Keratinocyte (primary cell): ENCODE measurements around the gene SLIT3. TPM values are rescaled to one million over a fixed set of nuclear protein-coding genes. Genes with fewer than 3 reads are reported as not detected.

Source experiments
- DNase-seq: peaks from one replicate; pipeline ENCODE4 v3.0.0-alpha.2; 2011; ENCODE audit warnings: low read depth, missing footprints, low spot score
- FAIRE-seq: peaks from 2 replicates; lab custom pipeline; 2011; peaks lifted over from hg19 to GRCh38; lab: Jason Lieb, UNC
- H2AFZ ChIP-seq: 2 replicates; pipeline ENCODE4 v1.6.0; 2012; ENCODE audit warnings: low read length, control low read depth, inconsistent platforms; ENCODE audit not compliant: control insufficient read depth
- H3K27ac ChIP-seq: 2 replicates; pipeline ENCODE4 v1.5.1; 2011; ENCODE audit warnings: low read length; ENCODE audit not compliant: control insufficient read depth, insufficient read depth
- H3K27me3 ChIP-seq: 3 replicates; pipeline ENCODE4 v1.6.0; 2011; ENCODE audit warnings: low read length; ENCODE audit not compliant: control insufficient read depth, insufficient read depth; ENCODE audit errors: extremely low read depth
- H3K36me3 ChIP-seq, 2 experiments: 2 replicates in 1 of 2; 3 replicates in 1 of 2; pipeline ENCODE4 v1.5.1; 2011; ENCODE audit warnings: low read length in 2 of 2, mild to moderate bottlenecking in 1 of 2; ENCODE audit not compliant: control insufficient read depth in 2 of 2, insufficient read depth in 2 of 2; ENCODE audit errors: extremely low read depth in 1 of 2
- H3K4me1 ChIP-seq: 3 replicates; pipeline ENCODE4 v1.5.1; 2011; ENCODE audit warnings: low read length; ENCODE audit not compliant: control insufficient read depth, insufficient read depth; ENCODE audit errors: extremely low read depth
- H3K4me2 ChIP-seq: 3 replicates; pipeline ENCODE4 v1.6.0; 2011; ENCODE audit warnings: low read depth, low read length; ENCODE audit not compliant: control insufficient read depth, insufficient read depth; ENCODE audit errors: extremely low read depth
- H3K4me3 ChIP-seq, 3 experiments: fragments of 200-600 bp in 1 of 3; sonication (generic) in 1 of 3; 2 replicates in 2 of 3; 3 replicates in 1 of 3; pipeline ENCODE4 v1.5.1; 2011 to 2016; ENCODE audit warnings: low read length in 3 of 3, mild to moderate bottlenecking in 3 of 3, control low read depth in 2 of 3, inconsistent platforms in 1 of 3, low read depth in 1 of 3, mixed read lengths in 1 of 3, mixed run types in 1 of 3, moderate library complexity in 1 of 3; ENCODE audit not compliant: control insufficient read depth in 2 of 3, insufficient read depth in 2 of 3; ENCODE audit errors: extremely low read depth in 1 of 3
- H3K79me2 ChIP-seq: 2 replicates; pipeline ENCODE4 v1.6.0; 2012; ENCODE audit warnings: low read length; ENCODE audit not compliant: control insufficient read depth, insufficient read depth
- H3K9ac ChIP-seq: 3 replicates; pipeline ENCODE4 v1.6.0; 2011; ENCODE audit warnings: low read length; ENCODE audit not compliant: control insufficient read depth, insufficient read depth; ENCODE audit errors: extremely low read depth
- H3K9me1 ChIP-seq: 3 replicates; pipeline ENCODE4 v1.6.0; 2011; ENCODE audit warnings: low read length; ENCODE audit not compliant: control insufficient read depth, insufficient read depth; ENCODE audit errors: extremely low read depth
- H3K9me3 ChIP-seq: 2 replicates; pipeline ENCODE4 v1.5.1; 2012; ENCODE audit warnings: low read depth, low read length; ENCODE audit not compliant: control insufficient read depth
- H4K20me1 ChIP-seq: 3 replicates; pipeline ENCODE4 v1.6.0; 2011; ENCODE audit warnings: low read length; ENCODE audit not compliant: control insufficient read depth, insufficient read depth; ENCODE audit errors: extremely low read depth
- EZH2 ChIP-seq: IDR thresholded peaks from one replicate; pipeline ENCODE4 v1.6.1; 2012; ENCODE audit warnings: inconsistent platforms, mild to moderate bottlenecking, low read length, moderate library complexity
- dilution Hi-C: fragments of 300-500 bp; cut with MboI; formaldehyde crosslinking; loops from one replicate; pipeline ENCODE4 v1.7.0; 2020; ENCODE audit warnings: low sequenced_read_pairs; ENCODE audit not compliant: extremely low pct_ligation_motif_present
- polyA plus RNA-seq, 5 experiments: library from polyadenylated mRNA; depleted of rRNA in 3 of 5; stranded (reverse) in 3 of 5; stranded (forward) in 1 of 5; unstranded in 1 of 5; fragments of >200 nt; gene quantifications; 1 replicate in 1 of 5; 2 replicates in 3 of 5; 3 replicates in 1 of 5; pipeline versions ENCODE4 v1.2.1 to v1.2.3, GENCODE V29; 2011 to 2012; ENCODE audit warnings: missing spikeins in 2 of 5, low read depth in 1 of 5, low replicate concordance in 1 of 5
- TF ChIP-seq, protein P1 (sequence below), 3 experiments: IDR thresholded peaks in 1 of 3; conservative IDR thresholded peaks in 1 of 3; optimal IDR thresholded peaks in 1 of 3; 2 replicates in 2 of 3; 3 replicates in 1 of 3; pipeline versions ENCODE3 to v1.5.1; 2011; ENCODE audit warnings: low read length in 3 of 3, mild to moderate bottlenecking in 3 of 3, moderate library complexity in 2 of 3, control low read depth in 1 of 3, inconsistent platforms in 1 of 3; ENCODE audit not compliant: insufficient read depth in 2 of 3; ENCODE audit errors: extremely low read depth in 1 of 3

SLIT3 gene
- polyA plus RNA-seq, 1 donor (not counting 4 experiments of a cell fraction or from before 2014, with no cell fraction given): 2.4 TPM

DNA sequence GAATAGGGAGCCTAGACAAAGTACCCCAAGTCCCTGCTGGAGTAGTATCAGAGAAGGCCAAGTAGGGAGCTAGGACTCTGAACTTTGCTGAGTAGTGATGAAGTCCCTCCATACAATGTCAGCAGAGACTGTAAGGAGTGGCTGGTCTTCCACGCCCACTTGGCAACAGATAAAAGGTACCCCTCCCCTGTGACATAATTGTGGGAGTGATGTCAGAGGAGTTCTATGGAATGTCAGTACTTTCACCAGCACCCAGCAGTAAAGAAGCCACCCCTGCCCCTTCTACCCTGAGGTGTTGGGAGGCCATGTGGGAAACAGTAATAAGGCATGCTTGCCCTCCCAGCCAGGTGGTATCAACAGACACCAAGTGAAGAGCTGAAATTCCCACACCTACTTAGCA is 143.9 kb downstream of the SLIT3 start:
- Histone ChIP-seq H3K4me1 (peaks cover 8% of the 10 kb centered on the region), H3K27me3 (no peaks in the 10 kb centered on the region), H3K4me3 (no peak overlapping the region), H3K79me2 (no peaks in the 10 kb centered on the region), H4K20me1 (no peaks in the 10 kb centered on the region), H2AFZ (no peak overlapping the region), H3K9me1 (no peaks in the 10 kb centered on the region), H3K36me3 (no peaks in the 10 kb centered on the region), H3K9me3 (no peaks in the 10 kb centered on the region), H3K27ac (no peak overlapping the region), H3K4me2 (no peak overlapping the region), H3K9ac (no peak overlapping the region)
- TF ChIP-seq, protein P1, sequence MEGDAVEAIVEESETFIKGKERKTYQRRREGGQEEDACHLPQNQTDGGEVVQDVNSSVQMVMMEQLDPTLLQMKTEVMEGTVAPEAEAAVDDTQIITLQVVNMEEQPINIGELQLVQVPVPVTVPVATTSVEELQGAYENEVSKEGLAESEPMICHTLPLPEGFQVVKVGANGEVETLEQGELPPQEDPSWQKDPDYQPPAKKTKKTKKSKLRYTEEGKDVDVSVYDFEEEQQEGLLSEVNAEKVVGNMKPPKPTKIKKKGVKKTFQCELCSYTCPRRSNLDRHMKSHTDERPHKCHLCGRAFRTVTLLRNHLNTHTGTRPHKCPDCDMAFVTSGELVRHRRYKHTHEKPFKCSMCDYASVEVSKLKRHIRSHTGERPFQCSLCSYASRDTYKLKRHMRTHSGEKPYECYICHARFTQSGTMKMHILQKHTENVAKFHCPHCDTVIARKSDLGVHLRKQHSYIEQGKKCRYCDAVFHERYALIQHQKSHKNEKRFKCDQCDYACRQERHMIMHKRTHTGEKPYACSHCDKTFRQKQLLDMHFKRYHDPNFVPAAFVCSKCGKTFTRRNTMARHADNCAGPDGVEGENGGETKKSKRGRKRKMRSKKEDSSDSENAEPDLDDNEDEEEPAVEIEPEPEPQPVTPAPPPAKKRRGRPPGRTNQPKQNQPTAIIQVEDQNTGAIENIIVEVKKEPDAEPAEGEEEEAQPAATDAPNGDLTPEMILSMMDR (optimal IDR thresholded peaks at IDR 0.05 in 1 of 3, IDR thresholded peaks at IDR 0.05 in 1 of 3, conservative IDR thresholded peaks at IDR 0.05 in 1 of 3; ENCODE audit: extremely low read depth in 1 of 3, insufficient read depth in 2 of 3, low read length in 3 of 3): no peak
- TF ChIP-seq EZH2: no peak
- dilution Hi-C loops: no loop called here
- DNase-seq: no peak
- no peak for FAIRE-seq

DNA sequence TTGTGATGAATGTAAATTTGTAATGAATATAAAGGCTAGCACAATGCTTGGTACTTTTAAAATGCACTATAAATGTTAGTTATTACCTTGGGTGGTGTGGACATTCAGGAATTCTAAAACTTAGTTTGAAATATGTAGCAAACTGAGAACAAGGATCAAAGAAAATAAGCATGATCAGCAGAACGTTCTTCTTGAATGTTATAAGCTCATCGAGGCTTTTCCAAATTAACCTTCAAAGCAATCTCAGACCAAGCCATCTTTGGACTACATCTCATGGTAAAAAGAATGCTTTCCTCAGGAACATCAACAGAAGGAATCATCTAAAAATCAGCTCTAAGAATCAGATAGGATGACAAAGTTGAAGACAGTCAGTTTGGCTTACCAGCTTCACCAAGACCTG is 146.3 kb downstream of the SLIT3 start:
- no peak overlapping the region for H3K9ac ChIP-seq
- TF ChIP-seq, protein P1 (optimal IDR thresholded peaks at IDR 0.05 in 1 of 3, IDR thresholded peaks at IDR 0.05 in 1 of 3, conservative IDR thresholded peaks at IDR 0.05 in 1 of 3; ENCODE audit: extremely low read depth in 1 of 3, insufficient read depth in 2 of 3, low read length in 3 of 3): no peak
- TF ChIP-seq EZH2: no peak
- DNase-seq (no peak), FAIRE-seq (no peak)
- no peaks in the 10 kb centered on the region for H3K36me3 ChIP-seq
- dilution Hi-C loops: no loop called here
- H3K9me1 ChIP-seq: no peaks in the 10 kb centered on the region
- H3K4me3 ChIP-seq: no peak overlapping the region
- no peak overlapping the region for H3K4me2 ChIP-seq
- H2AFZ ChIP-seq: no peak overlapping the region
- H3K79me2 ChIP-seq: no peaks in the 10 kb centered on the region
- no peaks in the 10 kb centered on the region for H4K20me1 ChIP-seq
- no peaks in the 10 kb centered on the region for H3K27me3 ChIP-seq
- no peak overlapping the region for H3K27ac ChIP-seq
- H3K4me1 ChIP-seq: peaks cover 4% of the 10 kb centered on the region
- H3K9me3 ChIP-seq: no peaks in the 10 kb centered on the region
